ENCODE measurements around the gene EIPR1.

EIPR1 gene

DNA sequence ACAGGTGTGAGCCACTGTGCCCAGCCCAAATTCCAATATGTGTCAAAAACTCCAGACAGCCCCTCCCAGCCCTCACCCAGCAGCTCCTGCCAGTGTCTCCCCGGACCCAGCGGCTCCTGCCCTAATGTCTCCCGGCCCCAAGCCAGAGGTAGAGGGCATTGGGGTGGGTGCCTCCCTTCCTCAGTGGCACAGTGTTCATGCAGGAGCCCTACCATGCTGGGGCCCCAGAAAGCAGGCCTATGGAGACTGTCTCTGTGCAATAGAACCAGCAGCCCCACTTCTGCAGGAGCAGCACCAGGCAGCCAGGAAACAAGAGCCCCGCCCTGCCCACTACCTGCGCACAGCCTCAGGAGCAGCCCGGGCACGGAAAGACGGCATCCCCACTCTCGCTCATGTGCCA is 70.4 kb downstream of the EIPR1 start:
- DNase-seq (ENCODE audit: low read depth): no peak
- TF ChIP-seq, protein P1, sequence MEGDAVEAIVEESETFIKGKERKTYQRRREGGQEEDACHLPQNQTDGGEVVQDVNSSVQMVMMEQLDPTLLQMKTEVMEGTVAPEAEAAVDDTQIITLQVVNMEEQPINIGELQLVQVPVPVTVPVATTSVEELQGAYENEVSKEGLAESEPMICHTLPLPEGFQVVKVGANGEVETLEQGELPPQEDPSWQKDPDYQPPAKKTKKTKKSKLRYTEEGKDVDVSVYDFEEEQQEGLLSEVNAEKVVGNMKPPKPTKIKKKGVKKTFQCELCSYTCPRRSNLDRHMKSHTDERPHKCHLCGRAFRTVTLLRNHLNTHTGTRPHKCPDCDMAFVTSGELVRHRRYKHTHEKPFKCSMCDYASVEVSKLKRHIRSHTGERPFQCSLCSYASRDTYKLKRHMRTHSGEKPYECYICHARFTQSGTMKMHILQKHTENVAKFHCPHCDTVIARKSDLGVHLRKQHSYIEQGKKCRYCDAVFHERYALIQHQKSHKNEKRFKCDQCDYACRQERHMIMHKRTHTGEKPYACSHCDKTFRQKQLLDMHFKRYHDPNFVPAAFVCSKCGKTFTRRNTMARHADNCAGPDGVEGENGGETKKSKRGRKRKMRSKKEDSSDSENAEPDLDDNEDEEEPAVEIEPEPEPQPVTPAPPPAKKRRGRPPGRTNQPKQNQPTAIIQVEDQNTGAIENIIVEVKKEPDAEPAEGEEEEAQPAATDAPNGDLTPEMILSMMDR (IDR thresholded peaks at IDR 0.05; ENCODE audit: control insufficient read depth, extremely low read depth, insufficient read depth): no peak
- no peak overlapping the region for H3K4me3 ChIP-seq (ENCODE audit: low read depth, low read length)

DNA sequence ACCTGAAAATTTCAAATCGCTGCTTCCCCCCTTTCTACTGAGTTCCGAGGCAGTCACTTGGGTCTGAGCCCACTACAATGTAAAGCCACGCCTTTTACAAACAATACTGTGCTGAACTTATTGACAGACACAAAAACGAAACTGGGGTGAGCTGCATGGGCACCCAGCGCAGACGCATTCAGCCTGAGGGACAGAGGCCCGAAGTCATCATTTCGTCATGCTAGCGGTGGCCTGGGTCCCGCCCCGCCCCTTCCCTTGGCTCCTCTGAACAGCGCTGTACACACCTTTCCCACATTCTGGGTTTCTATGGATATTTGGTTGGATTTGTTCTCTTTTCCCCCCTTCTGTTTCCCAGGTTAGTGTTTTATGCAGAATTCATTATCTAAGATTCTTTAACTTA is 71.7 kb downstream of the EIPR1 start:
- DNase-seq (ENCODE audit: low read depth): no peak
- TF ChIP-seq, protein P1 (IDR thresholded peaks at IDR 0.05; ENCODE audit: control insufficient read depth, extremely low read depth, insufficient read depth): no peak

DNA sequence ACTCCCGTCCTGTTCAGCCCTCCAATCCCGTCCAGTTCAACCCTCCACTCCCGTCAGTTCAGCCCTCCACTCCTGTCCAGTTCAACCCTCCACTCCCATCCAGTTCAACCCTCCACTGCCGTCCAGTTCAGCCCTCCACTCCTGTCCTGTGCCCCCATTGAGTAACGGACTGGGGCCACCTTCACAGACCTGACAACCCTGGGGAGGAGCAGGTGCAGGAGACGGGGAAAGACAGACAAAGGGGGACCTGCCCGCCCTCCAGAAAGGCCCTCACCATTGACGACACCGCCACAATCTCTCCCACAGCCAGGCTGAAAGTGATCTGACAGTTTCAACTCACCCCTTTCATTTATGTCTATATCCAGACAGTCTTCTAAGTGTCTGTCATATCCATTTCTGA is 72.2 kb downstream of the EIPR1 start:
- H3K4me3 ChIP-seq (ENCODE audit: low read depth, low read length): no peak overlapping the region
- no peak for DNase-seq (ENCODE audit: low read depth)
- TF ChIP-seq, protein P1 (IDR thresholded peaks at IDR 0.05; ENCODE audit: control insufficient read depth, extremely low read depth, insufficient read depth): no peak

More for the DNA sequence above, 71.7 kb downstream of the EIPR1 start:
- H3K4me3 ChIP-seq (ENCODE audit: low read depth, low read length): no peak overlapping the region

DNA sequence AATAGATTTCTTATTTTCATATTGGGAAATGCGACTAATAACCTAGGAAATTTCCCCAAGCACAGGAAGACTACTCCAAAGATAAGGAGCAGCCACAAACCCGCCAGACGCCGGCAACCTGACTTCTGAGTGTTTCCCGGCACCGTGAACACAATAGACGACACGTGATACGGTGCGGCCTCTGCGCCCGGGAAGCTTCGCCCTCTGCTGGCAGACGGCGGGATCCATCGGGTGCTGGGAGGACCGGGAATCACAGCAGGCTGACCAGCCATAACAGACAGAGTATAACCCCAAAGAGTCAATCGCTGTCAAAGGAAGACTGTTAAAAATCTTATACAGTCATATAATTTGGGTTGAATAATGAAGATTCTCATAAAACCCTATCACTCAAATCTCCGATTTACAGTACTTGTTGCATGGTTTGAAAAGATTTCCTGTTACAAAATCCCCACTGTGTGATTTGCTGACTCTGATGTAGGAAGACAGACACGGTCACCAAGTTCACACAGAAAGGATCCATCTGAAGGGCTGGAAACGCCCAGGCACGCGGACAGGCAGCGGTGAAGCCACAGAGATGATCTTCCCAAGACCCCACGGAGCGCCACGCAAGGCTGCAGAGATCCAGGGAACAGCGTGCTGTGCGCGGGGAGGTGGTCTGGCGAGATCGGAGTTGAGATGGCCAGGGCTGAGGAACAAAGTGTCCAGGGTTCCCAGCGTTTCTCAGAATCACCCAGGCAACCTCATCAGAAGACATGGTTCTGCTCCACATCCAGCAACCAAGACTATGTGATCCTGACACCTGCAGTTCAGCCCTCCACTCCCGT is 73.8 kb downstream of the EIPR1 start:
- peak; percentile 30 for DNase-seq (ENCODE audit: low read depth)
- TF ChIP-seq, protein P1 (IDR thresholded peaks at IDR 0.05; ENCODE audit: control insufficient read depth, extremely low read depth, insufficient read depth): peak; percentile 87
- H3K4me3 ChIP-seq (ENCODE audit: low read depth, low read length): peak overlapping the region; percentile 36

DNA sequence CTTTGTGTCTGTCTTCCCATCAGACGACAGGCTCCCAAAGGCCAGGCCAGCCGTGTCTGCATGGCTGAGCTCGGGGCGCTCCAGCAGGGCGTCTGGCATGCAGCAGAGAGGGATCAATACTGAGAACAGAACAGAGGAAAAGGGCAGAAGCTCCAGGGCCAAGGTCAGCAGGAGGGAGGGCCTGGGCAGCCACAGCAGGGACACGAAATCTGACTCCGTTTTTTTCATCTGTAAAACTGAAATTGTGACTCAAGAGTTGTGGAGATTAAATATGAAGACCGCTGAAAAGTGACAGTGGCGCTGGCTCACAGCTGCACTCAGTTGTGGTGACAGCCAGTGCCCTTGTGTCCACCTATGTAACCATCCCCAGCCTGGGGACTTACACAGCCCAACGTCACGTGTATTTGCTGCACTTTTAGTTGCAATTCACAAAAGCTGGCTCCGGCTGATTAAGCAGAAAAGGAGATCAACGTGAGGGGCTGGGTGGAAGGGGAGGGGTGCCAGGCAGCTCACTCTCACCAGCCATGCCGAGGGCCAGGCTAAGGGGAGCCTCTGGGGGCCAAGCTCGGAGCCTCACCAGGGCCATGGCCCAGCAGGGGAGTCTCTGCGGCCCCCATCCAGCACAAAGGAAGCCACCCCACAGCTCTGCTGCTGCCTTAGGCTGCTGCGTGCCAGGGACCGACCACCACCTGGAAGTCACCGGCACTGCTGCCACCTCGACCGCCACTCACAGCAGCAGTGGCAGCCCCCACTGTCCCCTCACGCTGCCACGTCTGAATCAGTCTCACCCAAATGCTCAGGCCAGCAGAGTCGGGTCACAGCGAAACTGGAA is 74.7 kb downstream of the EIPR1 start:
- H3K4me3 ChIP-seq (ENCODE audit: low read depth, low read length): peak overlapping the region; percentile 36

DNA sequence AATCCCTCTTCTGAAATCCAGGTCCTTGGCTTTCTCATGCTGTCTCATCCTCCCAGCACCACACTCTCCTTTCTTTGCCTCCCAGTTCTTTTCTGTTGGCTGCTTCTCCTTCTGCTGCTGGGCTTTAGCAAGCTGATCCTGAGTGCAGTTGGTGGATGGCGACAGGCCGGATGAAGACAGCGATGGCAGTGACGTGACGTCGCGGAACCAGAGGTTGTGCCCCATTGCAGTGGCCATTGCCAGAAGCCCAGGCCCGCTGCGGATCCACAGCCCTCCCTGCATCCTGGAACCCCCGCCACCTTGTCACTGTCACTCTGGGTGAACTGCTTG is 75.2 kb downstream of the EIPR1 start:
- H3K4me3 ChIP-seq (ENCODE audit: low read depth, low read length): no peak overlapping the region
- TF ChIP-seq, protein P1 (IDR thresholded peaks at IDR 0.05; ENCODE audit: control insufficient read depth, extremely low read depth, insufficient read depth): no peak
- DNase-seq (ENCODE audit: low read depth): no peak

More for the DNA sequence above, 74.7 kb downstream of the EIPR1 start:
- TF ChIP-seq, protein P1 (IDR thresholded peaks at IDR 0.05; ENCODE audit: control insufficient read depth, extremely low read depth, insufficient read depth): no peak
- DNase-seq (ENCODE audit: low read depth): no peak

Data from LNCaP clone FGC (cell line).